Upper lobe of left lung (tissue), 4 donors: ENCODE measurements around the gene PPIA.
"Not testable (repeated sequence)": the region's sequence is repeated elsewhere in the genome, so short reads cannot be mapped to it uniquely, and the experiment has no call there.

Experiments used
- CTCF ChIP-seq, 6 experiments: fragments of 450-650 bp in 4 of 6; fragments of 200-600 bp in 2 of 6; sonication (generic) in 2 of 6; IDR thresholded peaks; one replicate each; pipeline ENCODE4 v1.5.1; 2016 to 2019; ENCODE audit warnings: antibody characterized with exemption in 6 of 6
- POLR2A ChIP-seq, 4 donors: fragments of 450-650 bp; IDR thresholded peaks; one replicate each; pipeline ENCODE4 v1.5.1; 2016 to 2017; ENCODE audit warnings: antibody characterized with exemption in 4 of 4, mild to moderate bottlenecking in 2 of 4
- POLR2AphosphoS5 ChIP-seq, 2 donors: sonication (generic); formaldehyde crosslinking; IDR thresholded peaks; one replicate each; pipeline ENCODE4 v1.5.1; 2017; ENCODE audit warnings: antibody characterized with exemption in 2 of 2

- not testable (repeated sequence) for TF ChIP-seq CTCF, POLR2AphosphoS5, POLR2A (IDR thresholded peaks at IDR 0.05)
Measured at GRCh38 chr7:44803828-44804519, 7.5 kb downstream of the PPIA start.
